Panc1 (cell line): ENCODE measurements around the gene TMEM238L. TPM values are rescaled to one million over a fixed set of nuclear protein-coding genes. Genes with fewer than 3 reads are reported as not detected.

Experiments used
- ATAC-seq: fragments of 200-7000 bp; cut with Tn5 transposase; 2 replicates; pipeline ENCODE4 v1.9.1; 2020; ENCODE audit warnings: mild to moderate bottlenecking, moderate library complexity
- BruUV-seq: library from RNA; stranded (reverse); fragments of 400-500 nt; replicated peaks from 2 replicates; lab custom pipeline; 2021; lab: Mats Ljungman, UMichigan
- CTCF ChIA-PET: fragments of 300-600 bp; sonication (Branson Sonifier 250); formaldehyde crosslinking; loops from one replicate; lab custom pipeline; 2022; ENCODE audit warnings: antibody characterized with exemption; lab: Charles Lee
- POLR2A ChIA-PET: fragments of 300-600 bp; sonication (Branson Sonifier 250); formaldehyde crosslinking; loops from one replicate; lab custom pipeline; 2022; ENCODE audit warnings: antibody characterized with exemption; lab: Charles Lee
- DNase-seq: peaks from one replicate; pipeline ENCODE4 v3.0.0-alpha.2; 2010; ENCODE audit warnings: low read depth, low spot score
- H3K27ac ChIP-seq: 2 replicates; pipeline ENCODE4 v1.5.1; 2011; ENCODE audit warnings: mild to moderate bottlenecking, low read length, inconsistent platforms
- H3K27me3 ChIP-seq: fragments of 200-500 bp; sonication (Bioruptor generic); 2 replicates; pipeline ENCODE4 v1.6.0; 2014; ENCODE audit warnings: low read length, inconsistent platforms; ENCODE audit not compliant: control insufficient read depth, insufficient read depth
- H3K36me3 ChIP-seq: fragments of 200-500 bp; sonication (Bioruptor generic); 2 replicates; pipeline ENCODE4 v1.5.1; 2014; ENCODE audit warnings: inconsistent platforms, mild to moderate bottlenecking, low read length, moderate library complexity; ENCODE audit not compliant: control insufficient read depth, insufficient read depth
- H3K4me1 ChIP-seq: 2 replicates; pipeline ENCODE4 v1.5.1; 2011; ENCODE audit warnings: inconsistent platforms, mild to moderate bottlenecking, low read length, moderate library complexity; ENCODE audit not compliant: control insufficient read depth, insufficient read depth
- H3K4me3 ChIP-seq, 2 experiments: 2 replicates each; pipeline ENCODE4 v1.5.1; 2011 to 2012; ENCODE audit warnings: low read depth in 2 of 2, low read length in 2 of 2, mild to moderate bottlenecking in 2 of 2, inconsistent platforms in 1 of 2, moderate library complexity in 1 of 2
- H3K9me3 ChIP-seq: fragments of 200-500 bp; sonication (Bioruptor generic); 2 replicates; pipeline ENCODE4 v1.5.1; 2014; ENCODE audit warnings: low read depth, mild to moderate bottlenecking, inconsistent platforms, low read length, moderate library complexity; ENCODE audit not compliant: control insufficient read depth, insufficient read depth
- CTCF ChIP-seq: fragments of 450-650 bp; IDR thresholded peaks from 2 replicates; pipeline ENCODE4 v1.5.1; 2017; ENCODE audit warnings: mild to moderate bottlenecking
- POLR2AphosphoS5 ChIP-seq: IDR thresholded peaks from 2 replicates; pipeline ENCODE4 v1.6.1; 2012; ENCODE audit warnings: mild to moderate bottlenecking, low read depth, low read length, moderate library complexity
- REST ChIP-seq, 2 experiments: IDR thresholded peaks; 2 replicates each; pipeline ENCODE4 v1.6.1; 2011 to 2012; ENCODE audit warnings: low read depth in 2 of 2, control low read depth in 1 of 2, low read length in 1 of 2, mild to moderate bottlenecking in 1 of 2, moderate library complexity in 1 of 2; ENCODE audit not compliant: insufficient read depth in 1 of 2
- SIN3A ChIP-seq: IDR thresholded peaks from 2 replicates; pipeline ENCODE4 v1.6.1; 2012; ENCODE audit warnings: low read depth, mild to moderate bottlenecking, low read length, moderate library complexity, borderline replicate concordance; ENCODE audit not compliant: insufficient read depth
- TCF7L2 ChIP-seq: IDR thresholded peaks from 2 replicates; pipeline ENCODE4 v1.6.1; 2011; ENCODE audit warnings: mild to moderate bottlenecking, low read depth, low read length, inconsistent platforms
- in situ Hi-C: cut with HindIII; loops from 2 replicates; pipeline ENCODE4 v1.10.0; 2016; ENCODE audit warnings: low sequenced_read_pairs, low pct_unique_long_range_greater_than_20kb
- intact Hi-C: fragments of 100-400 bp; cut with micrococcal nuclease; formaldehyde crosslinking; loops from one replicate; pipeline ENCODE4 v1.10.0; 2022; ENCODE audit not compliant: unreplicated experiment
- total RNA-seq: library from RNA; stranded (reverse); gene quantifications from one replicate; pipeline ENCODE4 v1.2.1, GENCODE V29; 2021; ENCODE audit not compliant: unreplicated experiment

Gene TMEM238L
- total RNA-seq, 1 experiment from 2014 or later: not detected

DNA sequence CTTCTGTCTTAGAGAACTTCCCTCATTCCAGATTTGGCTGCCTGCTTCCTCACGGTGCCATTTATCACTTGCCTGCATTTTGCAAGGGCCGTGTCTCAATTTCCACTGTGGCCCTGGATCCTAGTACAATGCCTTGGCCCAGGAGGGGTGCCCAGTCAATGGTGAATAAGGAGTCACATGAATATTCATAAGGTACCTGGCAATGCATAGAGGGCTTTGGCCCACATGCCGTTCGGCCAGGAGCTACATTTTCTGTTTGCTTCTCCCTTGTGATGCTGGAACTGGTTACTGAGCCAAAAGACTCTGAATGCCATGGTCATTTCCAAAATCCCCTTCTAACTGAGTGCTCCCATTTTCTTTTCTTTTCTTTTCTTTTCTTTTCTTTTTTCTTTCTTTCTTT lies 38.8 kb upstream of the TMEM238L start:
- Histone ChIP-seq H3K9me3 (no peaks in the 10 kb centered on the region), H3K36me3 (no peaks in the 10 kb centered on the region), H3K27me3 (no peaks in the 10 kb centered on the region), H3K4me1 (no peaks in the 10 kb centered on the region), H3K27ac (no peak overlapping the region), H3K4me3 (no peak overlapping the region)
- DNase-seq (no peak), ATAC-seq (no peak)
- BruUV-seq: no TSS peak
- POLR2A ChIA-PET: no interaction called here
- intact Hi-C loops (no loop called here), in situ Hi-C loops (no loop called here)
- TF ChIP-seq TCF7L2 (no peak), POLR2AphosphoS5 (no peak), SIN3A (no peak), REST (IDR thresholded peaks at IDR 0.05; ENCODE audit: insufficient read depth in 1 of 2, low read depth in 2 of 2, low read length in 1 of 2) (no peak), CTCF (no peak)
- CTCF ChIA-PET: interaction anchor here (3.0 kb wide), 1 partner anchor 105 kb away, joined by 13 read pairs; no protein-coding TSS in a partner anchor

GRCh38 chr17:10838682-10839081 lies 34.8 kb upstream of the TMEM238L start:
- in situ Hi-C loops: no loop called here

More at GRCh38 chr17:10838682-10839081, 34.8 kb upstream of the TMEM238L start:
- no TSS peak for BruUV-seq
- Histone ChIP-seq H3K27ac (no peak overlapping the region), H3K27me3 (no peaks in the 10 kb centered on the region), H3K9me3 (no peaks in the 10 kb centered on the region), H3K4me1 (no peaks in the 10 kb centered on the region), H3K36me3 (no peaks in the 10 kb centered on the region), H3K4me3 (no peak overlapping the region)
- no peak for ATAC-seq
- CTCF ChIA-PET: no interaction called here
- TF ChIP-seq REST (IDR thresholded peaks at IDR 0.05; ENCODE audit: insufficient read depth in 1 of 2, low read depth in 2 of 2, low read length in 1 of 2) (no peak), POLR2AphosphoS5 (no peak), CTCF (no peak), SIN3A (no peak), TCF7L2 (no peak)
- DNase-seq: no peak
- intact Hi-C loops: no loop called here
- POLR2A ChIA-PET: no interaction called here
